GM19395 (cell line): ENCODE measurements around the gene TMEM40.
"Not testable (repeated sequence)": the region's sequence is repeated elsewhere in the genome, so short reads cannot be mapped to it uniquely, and the experiment has no call there.

Experiments
- ATAC-seq: cut with Tn5 transposase; IDR thresholded peaks from one replicate; pipeline ENCODE4 v1.9.1; 2021; ENCODE audit warnings: mild to moderate bottlenecking, moderate library complexity; ENCODE audit not compliant: unreplicated experiment

TMEM40 gene

GRCh38 chr3:12777171-12777570 is 18.1 kb upstream of the TMEM40 start:
- no peak for ATAC-seq

GRCh38 chr3:12775970-12776369 is 16.9 kb upstream of the TMEM40 start:
- not testable (repeated sequence) for ATAC-seq

DNA sequence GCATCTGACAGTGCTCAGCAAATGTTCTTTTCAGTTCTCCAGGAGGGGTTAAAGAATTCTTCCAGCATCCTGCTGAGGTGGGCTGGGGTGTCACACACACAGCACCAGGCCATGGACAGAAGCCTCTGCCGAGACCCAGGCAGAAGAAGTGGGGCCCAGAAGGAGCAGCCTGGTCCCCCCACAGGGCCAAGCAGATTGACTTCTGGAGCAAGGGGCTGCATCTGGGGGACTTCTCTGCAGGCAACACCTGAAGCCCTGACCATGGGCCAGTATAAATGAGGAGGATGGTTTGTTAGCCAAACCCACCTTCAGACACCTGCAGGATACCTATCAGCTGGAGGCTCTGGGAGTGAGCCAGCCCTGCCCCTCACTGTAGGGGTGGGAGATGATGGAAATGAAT is 16.2 kb upstream of the TMEM40 start:
- no peak for ATAC-seq

DNA sequence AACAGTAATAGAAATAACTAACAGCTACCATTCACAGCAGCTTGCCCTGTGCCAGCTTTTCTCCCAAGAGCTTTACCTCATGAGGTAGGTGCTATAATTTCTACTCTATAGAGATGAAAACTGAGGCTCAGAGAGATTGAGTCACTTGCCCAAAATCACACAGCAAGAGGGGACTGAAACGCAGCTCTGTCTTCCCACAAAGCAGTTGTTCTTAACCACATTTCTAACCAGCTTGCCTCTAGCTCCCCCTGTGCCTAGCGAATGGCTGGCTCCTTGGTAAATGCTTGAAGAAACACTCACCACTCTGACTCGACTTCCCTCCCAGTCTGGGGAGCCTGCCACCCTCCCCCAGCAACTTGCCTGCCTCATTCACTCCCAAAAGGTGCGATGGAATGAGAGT is 15.6 kb upstream of the TMEM40 start:
- ATAC-seq, result no peak

DNA sequence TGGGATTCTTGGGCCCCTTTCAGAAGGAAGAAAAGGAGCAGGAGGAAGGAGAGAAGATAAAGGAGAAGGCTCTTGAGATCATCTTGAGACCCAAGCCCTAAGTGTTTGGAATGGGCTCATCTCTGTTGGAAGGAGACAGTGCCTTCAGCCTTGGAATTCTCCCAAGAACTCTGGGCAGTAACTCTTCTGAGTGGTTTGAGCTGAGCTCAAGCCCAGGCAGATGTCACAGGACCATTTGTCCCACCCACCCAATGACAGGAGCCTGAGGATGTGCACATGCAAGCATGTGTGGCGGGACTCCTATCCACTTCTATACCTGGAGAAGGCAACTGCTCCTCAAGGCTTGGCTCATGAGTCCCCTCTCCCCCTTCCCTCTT is 14.6 kb upstream of the TMEM40 start:
- no peak for ATAC-seq

DNA sequence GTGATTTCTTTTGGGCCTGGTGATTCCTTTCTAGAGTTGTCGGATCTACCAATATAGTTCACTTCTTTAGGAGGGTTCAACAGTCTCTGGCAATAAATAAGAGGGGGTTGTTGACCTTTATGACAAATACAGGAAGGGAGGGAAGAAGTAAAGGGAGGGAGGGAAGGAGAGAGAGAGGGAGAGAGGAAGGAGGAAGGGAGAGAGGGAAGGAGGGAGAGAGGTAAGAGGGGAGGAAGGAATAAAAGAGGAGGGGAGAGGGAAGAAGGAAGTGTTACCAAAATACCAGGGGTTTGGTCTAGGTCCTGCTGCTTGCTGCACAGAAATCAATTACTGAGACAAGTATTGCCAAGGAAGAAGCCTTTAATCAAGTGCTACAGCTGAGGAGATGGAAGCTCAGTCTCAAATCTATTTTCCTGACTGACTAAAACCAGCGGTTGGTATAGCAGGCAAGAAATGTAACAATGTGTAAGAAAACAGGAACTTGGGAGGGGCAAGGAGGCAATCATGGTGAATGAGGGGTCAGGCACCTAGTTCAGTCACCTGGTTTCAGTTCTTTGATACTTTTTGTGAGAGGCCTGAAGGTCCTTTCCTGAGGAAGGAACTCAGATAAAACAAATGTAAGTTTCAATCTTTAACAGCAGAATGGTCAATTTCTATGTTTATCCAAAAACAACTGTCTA is 14.1 kb upstream of the TMEM40 start:
- no peak for ATAC-seq

DNA sequence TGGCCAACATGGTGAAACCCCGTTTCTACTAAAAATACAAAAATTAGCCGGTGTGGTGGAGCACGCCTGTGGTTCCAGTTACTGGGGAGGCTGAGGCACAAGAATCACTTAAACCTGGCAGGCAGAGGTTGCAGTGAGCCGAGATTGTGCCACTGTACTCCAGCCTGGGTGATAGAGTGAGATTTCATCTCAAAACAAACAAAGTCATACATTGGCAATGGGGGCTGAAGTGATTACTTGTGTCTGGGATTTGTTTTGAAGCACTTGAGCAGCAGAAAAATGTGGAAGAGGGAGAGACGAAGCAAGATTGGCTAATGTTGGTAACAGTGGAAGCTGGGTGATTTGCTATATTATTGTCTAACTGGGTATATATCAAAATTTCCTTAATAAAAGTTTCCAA is 13.4 kb upstream of the TMEM40 start:
- ATAC-seq, result no peak

- ATAC-seq, result no peak
Measured at GRCh38 chr3:12771236-12771635, 12.2 kb upstream of the TMEM40 start.

GRCh38 chr3:12769761-12770160 is 10.7 kb upstream of the TMEM40 start:
- ATAC-seq, result no peak

DNA sequence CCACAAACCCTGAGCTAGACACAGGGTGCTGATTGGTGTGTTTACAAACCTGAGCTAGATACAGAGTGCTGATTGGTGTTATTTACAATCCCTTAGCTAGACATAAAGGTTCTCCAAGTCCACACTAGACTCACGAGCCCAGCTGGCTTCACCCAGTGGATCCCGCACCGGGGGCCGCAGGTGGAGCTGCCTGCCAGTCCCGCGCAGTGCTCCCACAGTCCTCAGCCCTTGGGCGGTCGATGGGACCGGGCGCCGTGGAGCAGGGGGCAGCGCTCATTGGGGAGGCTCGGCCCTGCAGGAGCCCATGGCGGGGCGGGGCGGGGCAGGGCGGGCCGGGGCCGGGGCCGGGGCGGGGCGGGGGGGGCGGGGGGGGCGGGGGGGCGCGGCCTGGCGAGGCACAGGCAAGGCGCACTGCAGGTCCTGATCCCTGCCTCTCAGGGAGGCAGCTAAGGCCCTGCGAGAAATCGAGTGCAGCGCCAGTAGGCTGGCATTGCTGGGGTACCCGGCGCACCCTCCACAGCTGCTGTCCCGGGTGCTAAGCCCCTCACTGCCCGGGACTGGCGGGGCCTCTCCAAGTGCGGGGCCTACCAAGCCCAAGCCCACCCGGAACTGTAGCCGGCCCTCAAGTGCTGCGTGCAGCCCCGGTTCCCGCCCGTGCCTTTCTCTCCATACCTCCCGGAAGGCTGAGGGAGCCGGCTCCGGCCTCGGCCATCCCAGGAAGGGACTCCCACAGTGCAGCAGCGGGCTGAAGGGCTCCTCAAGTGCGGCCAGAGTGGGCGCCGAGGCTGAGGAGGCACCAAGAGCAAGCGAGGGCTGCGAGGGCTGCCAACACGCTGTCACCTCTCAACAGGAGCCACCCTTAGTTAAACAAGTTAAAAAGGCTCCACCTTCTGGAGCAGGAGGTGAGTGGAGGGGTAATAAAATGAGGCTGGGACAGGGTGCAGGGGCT is 9.8 kb upstream of the TMEM40 start:
- no peak for ATAC-seq

- ATAC-seq, result no peak
Measured at GRCh38 chr3:12766541-12766940, 7.5 kb upstream of the TMEM40 start.

DNA sequence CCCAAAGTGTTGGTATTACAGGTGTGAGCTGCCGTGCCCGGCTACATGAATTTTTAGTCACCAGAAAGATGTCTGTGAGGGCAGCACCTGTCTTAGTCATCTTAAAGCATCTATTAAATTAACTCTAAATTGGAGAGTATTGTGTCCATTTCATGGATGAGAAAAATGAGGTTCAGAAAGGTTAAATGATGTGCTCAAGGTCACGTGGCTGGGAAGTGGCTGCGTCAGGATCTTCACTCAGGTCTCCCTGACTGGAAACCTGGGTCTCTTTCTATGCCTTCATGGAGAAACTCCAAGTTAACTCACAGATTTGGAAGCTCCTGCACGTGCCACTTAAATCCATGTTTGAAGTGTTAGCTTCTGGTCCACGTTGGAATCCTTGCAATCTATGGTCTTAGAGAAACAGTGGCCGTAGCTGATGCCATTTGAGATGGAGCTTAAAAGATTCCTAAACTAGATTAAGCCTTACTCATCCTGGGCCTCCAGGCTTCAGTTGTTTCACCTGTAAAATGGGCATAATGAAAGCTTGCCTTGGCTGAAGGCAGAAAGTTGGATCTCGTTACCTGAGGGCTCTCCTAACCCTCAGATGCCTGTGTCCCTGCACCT is 5.2 kb upstream of the TMEM40 start:
- no peak for ATAC-seq

- ATAC-seq, result no peak
Measured at GRCh38 chr3:12759693-12760565, 870 bp upstream of the TMEM40 start.

DNA sequence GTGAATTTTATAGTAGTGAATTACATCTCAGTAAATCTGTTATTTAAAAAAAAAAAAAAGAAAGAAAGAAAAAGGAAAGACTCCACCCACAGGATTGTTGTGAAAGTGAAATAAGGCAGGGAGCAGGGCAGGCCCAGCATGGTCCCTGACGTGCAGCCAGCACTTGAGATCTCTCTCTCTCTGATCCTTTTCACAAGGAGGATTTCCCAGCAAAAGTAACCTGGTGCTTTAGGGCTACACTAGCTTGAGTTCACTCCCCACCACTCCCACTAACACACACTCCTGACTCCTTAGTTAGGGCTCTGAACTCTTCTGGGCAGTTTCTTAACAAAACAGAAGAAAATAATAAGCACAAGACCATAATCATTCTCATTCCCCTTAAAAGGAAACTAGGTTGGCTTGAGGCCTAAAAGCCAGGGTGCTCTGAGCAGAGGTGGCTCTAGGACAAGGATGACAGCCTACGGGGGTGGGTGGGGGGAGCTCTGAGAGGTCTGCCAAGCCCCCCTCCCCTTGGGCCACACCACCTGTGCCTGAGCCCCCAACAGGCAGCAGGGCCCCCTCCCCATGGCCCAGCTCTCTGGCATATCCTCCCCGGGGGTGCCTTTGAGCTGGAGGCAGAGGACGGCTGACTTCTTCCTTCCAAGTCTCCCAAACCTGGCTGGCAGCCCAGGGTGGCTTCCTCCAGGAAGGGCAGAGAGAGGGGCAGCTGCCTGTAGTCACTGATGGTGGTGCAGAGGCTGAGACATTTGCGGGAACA is 856 bp downstream of the TMEM40 start:
- peak; percentile 55 for ATAC-seq

GRCh38 chr3:12756635-12757034 is 2.4 kb downstream of the TMEM40 start:
- ATAC-seq, result no peak

GRCh38 chr3:12756175-12756574 is 2.9 kb downstream of the TMEM40 start:
- no peak for ATAC-seq

GRCh38 chr3:12755754-12756153 is 3.3 kb downstream of the TMEM40 start:
- no peak for ATAC-seq

DNA sequence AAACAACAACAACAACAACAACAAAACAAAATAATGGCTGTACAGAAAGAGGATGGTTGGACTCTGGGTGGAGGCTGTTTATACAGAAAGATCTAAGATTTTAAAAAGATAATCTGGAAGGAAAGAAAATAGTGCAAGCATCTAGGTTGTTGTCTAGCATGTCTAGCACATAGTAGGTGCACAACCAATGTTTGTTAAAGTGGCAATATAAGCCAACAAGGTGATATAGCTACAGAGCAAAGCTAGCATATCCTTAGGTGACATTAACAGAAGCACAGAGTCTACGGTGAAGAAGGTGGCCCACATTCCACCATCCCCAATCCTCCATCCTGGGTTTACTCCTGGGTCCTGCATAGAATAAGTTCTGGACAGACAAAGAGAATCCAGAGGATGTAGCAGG is 4.7 kb downstream of the TMEM40 start:
- ATAC-seq, result no peak

GRCh38 chr3:12753275-12754028 is 5.6 kb downstream of the TMEM40 start:
- ATAC-seq, result no peak
